Left lung (tissue), 10 donors: ENCODE data around the gene CDK19. TPM values are rescaled to one million over a fixed set of nuclear protein-coding genes. Genes with fewer than 3 reads are reported as not detected.

Experiments
- ATAC-seq: fragments of 200-7000 bp; cut with Tn5 transposase; one replicate; pipeline ENCODE4 v1.9.1; 2020; ENCODE audit warnings: moderate library complexity
- DNase-seq, 4 donors: peaks; one replicate each; pipeline ENCODE4 v3.0.0-alpha.2; 2013 to 2020
- H3K27ac ChIP-seq, 2 donors: fragments of 200-600 bp; sonication (generic) in 1 of 2; one replicate each; pipeline versions ENCODE4 v1.5.0 to v1.8.0; 2020 to 2021
- H3K27me3 ChIP-seq, 2 donors: fragments of 200-600 bp; sonication (generic) in 1 of 2; one replicate each; pipeline versions ENCODE4 v1.5.0 to v1.8.0; 2020 to 2021
- H3K36me3 ChIP-seq, 2 donors: fragments of 200-600 bp; sonication (generic) in 1 of 2; one replicate each; pipeline versions ENCODE4 v1.5.0 to v1.8.0; 2020 to 2021
- H3K4me1 ChIP-seq, 2 donors: fragments of 200-600 bp; one replicate each; pipeline ENCODE4 v1.8.0; 2021
- H3K4me3 ChIP-seq, 2 donors: fragments of 200-600 bp; sonication (generic) in 1 of 2; one replicate each; pipeline versions ENCODE4 v1.5.0 to v1.8.0; 2020 to 2021; ENCODE audit warnings: mild to moderate bottlenecking in 1 of 2
- H3K9me3 ChIP-seq, 2 donors: fragments of 200-600 bp; sonication (generic) in 1 of 2; one replicate each; pipeline versions ENCODE4 v1.5.0 to v1.8.0; 2020 to 2021
- CTCF ChIP-seq, 2 donors: fragments of 200-600 bp; sonication (generic) in 1 of 2; IDR thresholded peaks; one replicate each; pipeline versions ENCODE4 v1.5.0 to v1.8.0; 2021; ENCODE audit warnings: antibody characterized with exemption in 2 of 2
- intact Hi-C, 2 donors: fragments of 100-400 bp; cut with DNase I; formaldehyde crosslinking; loops; one replicate each; pipeline versions ENCODE4 v1.11.2 to v1.14.2; 2022
- polyA plus RNA-seq, 6 donors: library from polyadenylated mRNA; unstranded; fragments of 120-200 nt; gene quantifications; one replicate each; pipeline ENCODE4 v1.2.1, GENCODE V29; 2013; ENCODE audit not compliant: insufficient read length in 6 of 6
- total RNA-seq, 2 donors: library from RNA; stranded (reverse); fragmentation: NEBNext Ultra II Directional; extraction: Animal tissue kit (Norgen Biotek cat#: 25700); gene quantifications; one replicate each; pipeline ENCODE4 v1.2.1, GENCODE V29; 2021
- donor health status: DM: no; HTN: yes; CAD: no.
- donor health status: DM: no; HTN: no; CAD: no.

Gene CDK19
- total and polyA plus RNA-seq, 8 donors: 18.4 to 46.1 (median 36.2) TPM

GRCh38 chr6:110664933-110665332, 150.3 kb downstream of the CDK19 start:
- Histone ChIP-seq H3K27ac (peak overlapping the region in 1 of 2 donors; percentile 75), H3K9me3 (peaks cover 0 to 3% of the 10 kb centered on the region in 2 donors), H3K27me3 (no peaks in the 10 kb centered on the region), H3K4me1 (peaks cover 0 to 15% of the 10 kb centered on the region in 2 donors), H3K36me3 (no peaks in the 10 kb centered on the region), H3K4me3 (no peak overlapping the region)
- peak; percentile 75 for ATAC-seq
- DNase-seq: no peak
- intact Hi-C loops: no loop called here
- TF ChIP-seq CTCF (IDR thresholded peaks at IDR 0.05): no peak

- Histone ChIP-seq H3K27ac (no peak overlapping the region), H3K36me3 (no peaks in the 10 kb centered on the region), H3K27me3 (no peaks in the 10 kb centered on the region), H3K4me1 (peaks cover 0 to 15% of the 10 kb centered on the region in 2 donors), H3K4me3 (no peak overlapping the region), H3K9me3 (peaks cover 0 to 3% of the 10 kb centered on the region in 2 donors)
- ATAC-seq (no peak), DNase-seq (no peak)
- no peak for TF ChIP-seq CTCF (IDR thresholded peaks at IDR 0.05)
- intact Hi-C loops: no loop called here
Observed at GRCh38 chr6:110662490-110663211, 152.6 kb downstream of the CDK19 start.

- H3K27me3 ChIP-seq: no peaks in the 10 kb centered on the region
- intact Hi-C loops: no loop called here
- no peak overlapping the region for H3K27ac ChIP-seq
- peaks cover 0 to 3% of the 10 kb centered on the region in 2 donors for H3K9me3 ChIP-seq
- no peak for ATAC-seq
- no peaks in the 10 kb centered on the region for H3K36me3 ChIP-seq
- no peak for TF ChIP-seq CTCF (IDR thresholded peaks at IDR 0.05)
- no peak overlapping the region for H3K4me3 ChIP-seq
- DNase-seq: no peak
- peaks cover 0 to 15% of the 10 kb centered on the region in 2 donors for H3K4me1 ChIP-seq
Observed at GRCh38 chr6:110661414-110661813, 153.9 kb downstream of the CDK19 start.

- H3K36me3 ChIP-seq: no peaks in the 10 kb centered on the region
- DNase-seq (peak in 1 of 4 donors; percentile 64), ATAC-seq (no peak)
- H3K27me3 ChIP-seq: no peaks in the 10 kb centered on the region
- intact Hi-C loops: no loop called here
- peaks cover 0 to 9% of the 10 kb centered on the region in 2 donors for H3K4me1 ChIP-seq
- H3K9me3 ChIP-seq: peaks cover 0 to 3% of the 10 kb centered on the region in 2 donors
- no peak overlapping the region for H3K27ac ChIP-seq
- no peak for TF ChIP-seq CTCF (IDR thresholded peaks at IDR 0.05)
- H3K4me3 ChIP-seq: no peak overlapping the region
Observed at GRCh38 chr6:110660066-110660655, 155.1 kb downstream of the CDK19 start.

- no peaks in the 10 kb centered on the region for H3K4me1 ChIP-seq
- TF ChIP-seq CTCF (IDR thresholded peaks at IDR 0.05): no peak
- ATAC-seq (no peak), DNase-seq (no peak)
- intact Hi-C loops: no loop called here
- no peaks in the 10 kb centered on the region for H3K36me3 ChIP-seq
- no peak overlapping the region for H3K4me3 ChIP-seq
- no peak overlapping the region for H3K27ac ChIP-seq
- H3K27me3 ChIP-seq: no peaks in the 10 kb centered on the region
- peaks cover 0 to 3% of the 10 kb centered on the region in 2 donors for H3K9me3 ChIP-seq
Observed at GRCh38 chr6:110658631-110659211, 156.5 kb downstream of the CDK19 start.
